GM21717 (cell line): ENCODE data around the gene EEFSEC.

Experiments used
- ATAC-seq: cut with Tn5 transposase; IDR thresholded peaks from one replicate; pipeline ENCODE4 v1.9.1; 2021; ENCODE audit warnings: mild to moderate bottlenecking, moderate library complexity; ENCODE audit not compliant: unreplicated experiment

The EEFSEC gene

GRCh38 chr3:128457937-128458336 is 304.7 kb downstream of the EEFSEC start:
- ATAC-seq = no peak
